Endothelial cell of umbilical vein (primary cell): ENCODE data around the gene NT5C3A. TPM values are rescaled to one million over a fixed set of nuclear protein-coding genes. Genes with fewer than 3 reads are reported as not detected.

Experiments
- BruUV-seq: library from RNA; stranded (reverse); fragments of 400-500 nt; replicated peaks from 2 replicates; lab custom pipeline; 2021; lab: Mats Ljungman, UMichigan
- CTCF ChIA-PET: fragments of 300-600, 350-600 bp; sonication (Branson Sonifier 250); formaldehyde crosslinking; loops from one replicate; lab custom pipeline; 2021; ENCODE audit warnings: antibody characterized with exemption, inconsistent platforms; lab: Charles Lee
- POLR2A ChIA-PET: fragments of 300-600, 350-600 bp; sonication (Branson Sonifier 250); formaldehyde crosslinking; loops from one replicate; lab custom pipeline; 2021; ENCODE audit warnings: antibody characterized with exemption, inconsistent platforms; lab: Charles Lee
- DNase-seq: peaks from one replicate; pipeline ENCODE4 v3.0.0-alpha.2; 2011; ENCODE audit warnings: low read depth, low spot score
- FAIRE-seq: peaks from 2 replicates; lab custom pipeline; 2011; peaks lifted over from hg19 to GRCh38; lab: Jason Lieb, UNC
- H2AFZ ChIP-seq: 2 replicates; pipeline ENCODE4 v1.6.0; 2012; ENCODE audit warnings: low read depth, low read length, control low read depth, inconsistent platforms
- H3K27ac ChIP-seq: 2 replicates; pipeline ENCODE4 v1.5.1; 2011; ENCODE audit warnings: low read depth, mild to moderate bottlenecking, control low read depth, low read length, moderate library complexity; ENCODE audit not compliant: insufficient read depth
- H3K27me3 ChIP-seq, 2 experiments: 2 replicates each; pipeline versions ENCODE4 v1.6.0 to v1.6.1; 2011; ENCODE audit warnings: low read length in 2 of 2, mixed read lengths in 1 of 2; ENCODE audit not compliant: control insufficient read depth in 2 of 2, insufficient read depth in 2 of 2
- H3K36me3 ChIP-seq, 2 experiments: 2 replicates in 1 of 2; 3 replicates in 1 of 2; pipeline ENCODE4 v1.5.1; 2011; ENCODE audit warnings: low read length in 2 of 2, mild to moderate bottlenecking in 1 of 2, moderate library complexity in 1 of 2; ENCODE audit not compliant: control insufficient read depth in 2 of 2, insufficient read depth in 2 of 2; ENCODE audit errors: extremely low read depth in 1 of 2
- H3K4me1 ChIP-seq: 3 replicates; pipeline ENCODE4 v1.5.1; 2011; ENCODE audit warnings: mild to moderate bottlenecking, low read length; ENCODE audit not compliant: control insufficient read depth, insufficient read depth; ENCODE audit errors: extremely low read depth
- H3K4me2 ChIP-seq: 2 replicates; pipeline ENCODE4 v1.6.1; 2011; ENCODE audit warnings: low read length, control low read depth, mixed read lengths; ENCODE audit not compliant: insufficient read depth
- H3K4me3 ChIP-seq, 3 experiments: fragments of 200-600 bp in 1 of 3; sonication (generic), shearing (Covaris generic) in 1 of 3; replicated peaks in 1 of 3; 2 replicates each; pipeline ENCODE4 v1.5.1; 2011 to 2016; ENCODE audit warnings: control low read depth in 3 of 3, low read length in 3 of 3, mild to moderate bottlenecking in 2 of 3, inconsistent platforms in 1 of 3, low read depth in 1 of 3, moderate library complexity in 1 of 3; ENCODE audit not compliant: insufficient read depth in 1 of 3
- H3K79me2 ChIP-seq: 2 replicates; pipeline ENCODE4 v1.6.0; 2012; ENCODE audit warnings: low read length, inconsistent platforms; ENCODE audit not compliant: control insufficient read depth, insufficient read depth
- H3K9ac ChIP-seq: replicated peaks from 2 replicates; pipeline ENCODE3; 2011; ENCODE audit warnings: low read length, control low read depth; ENCODE audit not compliant: insufficient read depth; ENCODE audit errors: extremely low read depth
- H3K9me1 ChIP-seq: replicated peaks from 3 replicates; pipeline ENCODE4 v1.6.0; 2011; ENCODE audit warnings: mild to moderate bottlenecking, low read length; ENCODE audit not compliant: control insufficient read depth, insufficient read depth; ENCODE audit errors: extremely low read depth
- H3K9me3 ChIP-seq: replicated peaks from 2 replicates; pipeline ENCODE4 v1.5.1; 2012; ENCODE audit warnings: low read length, inconsistent platforms; ENCODE audit not compliant: control insufficient read depth, insufficient read depth
- H4K20me1 ChIP-seq: replicated peaks from 2 replicates; pipeline ENCODE3; 2011; ENCODE audit warnings: mild to moderate bottlenecking, low read length; ENCODE audit not compliant: control insufficient read depth, insufficient read depth; ENCODE audit errors: extremely low read depth
- EZH2 ChIP-seq: IDR thresholded peaks from 2 replicates; pipeline ENCODE4 v1.6.1; 2012; ENCODE audit warnings: borderline replicate concordance, low read depth, mild to moderate bottlenecking, moderate library complexity, low read length, inconsistent platforms; ENCODE audit not compliant: severe bottlenecking
- JUN ChIP-seq: IDR thresholded peaks from 2 replicates; pipeline ENCODE4 v1.6.1; 2011; ENCODE audit warnings: borderline replicate concordance, low read depth; ENCODE audit not compliant: insufficient read length, insufficient read depth
- MAX ChIP-seq: IDR thresholded peaks from 2 replicates; pipeline ENCODE4 v1.6.1; 2011; ENCODE audit not compliant: insufficient read depth, insufficient read length
- MYC ChIP-seq: IDR thresholded peaks from one replicate; pipeline ENCODE4 v1.6.1; 2011; ENCODE audit warnings: mild to moderate bottlenecking, low read depth, low read length
- POLR2A ChIP-seq: IDR thresholded peaks from 2 replicates; pipeline ENCODE4 v1.6.1; 2012; ENCODE audit warnings: low read depth, mild to moderate bottlenecking, control low read depth, low read length
- dilution Hi-C: fragments of 300-500 bp; cut with MboI; formaldehyde crosslinking; loops from one replicate; pipeline ENCODE4 v1.15.0; 2019; ENCODE audit warnings: low sequenced_read_pairs; ENCODE audit not compliant: extremely low pct_ligation_motif_present
- intact Hi-C: fragments of 100-400 bp; cut with micrococcal nuclease; formaldehyde crosslinking; loops from one replicate; pipeline ENCODE4 v1.10.0; 2022
- polyA plus RNA-seq, 4 experiments: library from polyadenylated mRNA; depleted of rRNA in 3 of 4; stranded (reverse) in 3 of 4; unstranded in 1 of 4; fragments of >200 nt; gene quantifications; 2 replicates each; pipeline versions ENCODE4 v1.2.1 to v1.2.3, GENCODE V29; 2011 to 2012; ENCODE audit warnings: missing spikeins in 1 of 4
- total RNA-seq: library from RNA; stranded (reverse); gene quantifications from 2 replicates; pipeline ENCODE4 v1.2.3, GENCODE V29; 2021
- TF ChIP-seq, protein P1 (sequence below), 2 donors: IDR thresholded peaks; 1 replicate in 1 of 2; 2 replicates in 1 of 2; pipeline ENCODE4 v1.5.1; 2011; ENCODE audit warnings: low read length in 2 of 2, mild to moderate bottlenecking in 2 of 2, moderate library complexity in 2 of 2, control low read depth in 1 of 2, inconsistent platforms in 1 of 2, low read depth in 1 of 2; ENCODE audit not compliant: insufficient read depth in 1 of 2; ENCODE audit errors: extremely low read depth in 1 of 2

Gene NT5C3A
- total and polyA plus RNA-seq, 2 donors (not counting 3 experiments of a cell fraction or from before 2014, with no cell fraction given): 7.1 to 22.6 TPM

- ChIA-PET POLR2A (interaction anchor here (0.7 kb wide), 1 partner anchor 23 kb away, joined by 4 read pairs; the partner anchor contains the start of gene NT5C3A), CTCF (interaction anchor here (0.7 to 2.7 kb wide), 7 partner anchors 10 to 239 kb away, joined by 3 to 8 read pairs (median 6); no protein-coding TSS in a partner anchor)
- TF ChIP-seq POLR2A (no peak), MAX (no peak), EZH2 (no peak), JUN (no peak), MYC (no peak)
- TF ChIP-seq, protein P1, sequence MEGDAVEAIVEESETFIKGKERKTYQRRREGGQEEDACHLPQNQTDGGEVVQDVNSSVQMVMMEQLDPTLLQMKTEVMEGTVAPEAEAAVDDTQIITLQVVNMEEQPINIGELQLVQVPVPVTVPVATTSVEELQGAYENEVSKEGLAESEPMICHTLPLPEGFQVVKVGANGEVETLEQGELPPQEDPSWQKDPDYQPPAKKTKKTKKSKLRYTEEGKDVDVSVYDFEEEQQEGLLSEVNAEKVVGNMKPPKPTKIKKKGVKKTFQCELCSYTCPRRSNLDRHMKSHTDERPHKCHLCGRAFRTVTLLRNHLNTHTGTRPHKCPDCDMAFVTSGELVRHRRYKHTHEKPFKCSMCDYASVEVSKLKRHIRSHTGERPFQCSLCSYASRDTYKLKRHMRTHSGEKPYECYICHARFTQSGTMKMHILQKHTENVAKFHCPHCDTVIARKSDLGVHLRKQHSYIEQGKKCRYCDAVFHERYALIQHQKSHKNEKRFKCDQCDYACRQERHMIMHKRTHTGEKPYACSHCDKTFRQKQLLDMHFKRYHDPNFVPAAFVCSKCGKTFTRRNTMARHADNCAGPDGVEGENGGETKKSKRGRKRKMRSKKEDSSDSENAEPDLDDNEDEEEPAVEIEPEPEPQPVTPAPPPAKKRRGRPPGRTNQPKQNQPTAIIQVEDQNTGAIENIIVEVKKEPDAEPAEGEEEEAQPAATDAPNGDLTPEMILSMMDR (IDR thresholded peaks at IDR 0.05; ENCODE audit: extremely low read depth in 1 of 2, insufficient read depth in 1 of 2, low read depth in 1 of 2, low read length in 2 of 2): no peak
- Histone ChIP-seq H2AFZ (no peak overlapping the region), H3K4me3 (peak overlapping the region; percentile 28 to 93 (median 84)), H3K27me3 (no peaks in the 10 kb centered on the region), H3K4me1 (peaks cover 13% of the 10 kb centered on the region), H3K9ac (peak overlapping the region; percentile 60), H3K79me2 (peaks cover 71% of the 10 kb centered on the region), H3K9me3 (no peaks in the 10 kb centered on the region), H3K27ac (peak overlapping the region; percentile 38), H4K20me1 (peaks cover 2% of the 10 kb centered on the region), H3K36me3 (no peaks in the 10 kb centered on the region), H3K4me2 (peak overlapping the region; percentile 100), H3K9me1 (no peaks in the 10 kb centered on the region)
- FAIRE-seq (no peak), DNase-seq (peak; percentile 58)
- no TSS peak for BruUV-seq
- intact Hi-C loops: loop anchor here (1.0 to 2.0 kb wide), 2 partner anchors 23 to 41 kb away; partner anchors contain the start of gene NT5C3A
- dilution Hi-C loops: no loop called here
Measured at GRCh38 chr7:33039257-33039902, 23.2 kb downstream of the NT5C3A start.
